Body of pancreas (tissue), 4 donors: ENCODE measurements around the gene GMDS.

Experiments
- POLR2A ChIP-seq, 3 donors: fragments of 450-650 bp; IDR thresholded peaks; one replicate each; pipeline ENCODE4 v1.6.1; 2016; ENCODE audit warnings: antibody characterized with exemption in 3 of 3, mild to moderate bottlenecking in 2 of 3
- TF ChIP-seq, protein P1 (sequence below), 7 experiments: fragments of 450-650 bp in 4 of 7; fragments of 200-600 bp in 3 of 7; sonication (generic) in 3 of 7; IDR thresholded peaks; one replicate each; pipeline ENCODE4 v1.5.1; 2016 to 2019; ENCODE audit warnings: antibody characterized with exemption in 7 of 7

DNA sequence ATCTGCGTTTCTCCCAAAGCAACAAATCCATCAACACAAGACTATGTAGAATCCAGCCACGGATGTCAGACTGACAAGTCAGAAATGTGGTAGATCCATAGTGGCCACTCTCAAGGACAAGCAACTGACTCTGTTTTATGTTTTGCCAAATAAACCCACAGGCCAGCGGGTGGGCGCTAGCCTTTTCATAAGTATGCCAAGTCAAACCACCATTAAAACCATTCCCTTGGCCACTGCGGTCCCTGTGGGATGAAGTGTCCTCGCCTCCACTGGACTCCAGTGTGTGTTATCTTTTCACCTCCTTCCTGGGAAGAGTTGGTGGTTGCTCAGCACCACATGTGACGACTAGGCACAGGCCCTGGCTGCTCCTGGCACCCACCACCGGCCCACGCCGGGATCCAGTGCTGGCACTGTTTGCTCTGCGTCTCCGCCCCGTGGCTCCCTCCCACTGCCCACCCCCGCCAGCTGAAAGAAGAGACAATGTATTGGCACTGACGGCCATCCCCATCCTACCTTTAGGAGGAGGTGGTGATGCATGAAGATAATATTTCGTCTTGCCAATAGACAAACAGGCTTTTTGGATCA is 532.3 kb downstream of the GMDS start:
- TF ChIP-seq, protein P1, sequence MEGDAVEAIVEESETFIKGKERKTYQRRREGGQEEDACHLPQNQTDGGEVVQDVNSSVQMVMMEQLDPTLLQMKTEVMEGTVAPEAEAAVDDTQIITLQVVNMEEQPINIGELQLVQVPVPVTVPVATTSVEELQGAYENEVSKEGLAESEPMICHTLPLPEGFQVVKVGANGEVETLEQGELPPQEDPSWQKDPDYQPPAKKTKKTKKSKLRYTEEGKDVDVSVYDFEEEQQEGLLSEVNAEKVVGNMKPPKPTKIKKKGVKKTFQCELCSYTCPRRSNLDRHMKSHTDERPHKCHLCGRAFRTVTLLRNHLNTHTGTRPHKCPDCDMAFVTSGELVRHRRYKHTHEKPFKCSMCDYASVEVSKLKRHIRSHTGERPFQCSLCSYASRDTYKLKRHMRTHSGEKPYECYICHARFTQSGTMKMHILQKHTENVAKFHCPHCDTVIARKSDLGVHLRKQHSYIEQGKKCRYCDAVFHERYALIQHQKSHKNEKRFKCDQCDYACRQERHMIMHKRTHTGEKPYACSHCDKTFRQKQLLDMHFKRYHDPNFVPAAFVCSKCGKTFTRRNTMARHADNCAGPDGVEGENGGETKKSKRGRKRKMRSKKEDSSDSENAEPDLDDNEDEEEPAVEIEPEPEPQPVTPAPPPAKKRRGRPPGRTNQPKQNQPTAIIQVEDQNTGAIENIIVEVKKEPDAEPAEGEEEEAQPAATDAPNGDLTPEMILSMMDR (IDR thresholded peaks at IDR 0.05), result no peak
- no peak for TF ChIP-seq POLR2A (IDR thresholded peaks at IDR 0.05)
